ENCODE measurements around the gene GRM4. TPM values are rescaled to one million over a fixed set of nuclear protein-coding genes. Genes with fewer than 3 reads are reported as not detected.

Gene GRM4
- total RNA-seq, 4 donors from 2014 or later = 0.35 to 2.2 TPM; not detected in 2

GRCh38 chr6:34151321-34152041 lies 5.6 kb upstream of the GRM4 start:
- Histone ChIP-seq H3K9me3 (no peaks in the 10 kb centered on the region), H3K27me3 (no peaks in the 10 kb centered on the region)
- no peak for TF ChIP-seq POLR2A (IDR thresholded peaks at IDR 0.05)
- TF ChIP-seq, protein P1, sequence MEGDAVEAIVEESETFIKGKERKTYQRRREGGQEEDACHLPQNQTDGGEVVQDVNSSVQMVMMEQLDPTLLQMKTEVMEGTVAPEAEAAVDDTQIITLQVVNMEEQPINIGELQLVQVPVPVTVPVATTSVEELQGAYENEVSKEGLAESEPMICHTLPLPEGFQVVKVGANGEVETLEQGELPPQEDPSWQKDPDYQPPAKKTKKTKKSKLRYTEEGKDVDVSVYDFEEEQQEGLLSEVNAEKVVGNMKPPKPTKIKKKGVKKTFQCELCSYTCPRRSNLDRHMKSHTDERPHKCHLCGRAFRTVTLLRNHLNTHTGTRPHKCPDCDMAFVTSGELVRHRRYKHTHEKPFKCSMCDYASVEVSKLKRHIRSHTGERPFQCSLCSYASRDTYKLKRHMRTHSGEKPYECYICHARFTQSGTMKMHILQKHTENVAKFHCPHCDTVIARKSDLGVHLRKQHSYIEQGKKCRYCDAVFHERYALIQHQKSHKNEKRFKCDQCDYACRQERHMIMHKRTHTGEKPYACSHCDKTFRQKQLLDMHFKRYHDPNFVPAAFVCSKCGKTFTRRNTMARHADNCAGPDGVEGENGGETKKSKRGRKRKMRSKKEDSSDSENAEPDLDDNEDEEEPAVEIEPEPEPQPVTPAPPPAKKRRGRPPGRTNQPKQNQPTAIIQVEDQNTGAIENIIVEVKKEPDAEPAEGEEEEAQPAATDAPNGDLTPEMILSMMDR (IDR thresholded peaks at IDR 0.05) = no peak

GRCh38 chr6:34150766-34151165 lies 4.9 kb upstream of the GRM4 start:
- DNase-seq = no peak
- Histone ChIP-seq H3K27me3 (no peaks in the 10 kb centered on the region), H3K4me3 (no peak overlapping the region), H3K36me3 (no peaks in the 10 kb centered on the region), H3K27ac (no peak overlapping the region), H3K9me3 (no peaks in the 10 kb centered on the region), H3K4me1 (no peaks in the 10 kb centered on the region)
- intact Hi-C loops (cut with DNase I; ENCODE audit: low total_unique reads) = loop anchor here (10.0 kb wide), 2 partner anchors 376 to 566 kb away; partner anchors contain the start of gene BAK1
- TF ChIP-seq, protein P1 (IDR thresholded peaks at IDR 0.05) = no peak
- no peak for TF ChIP-seq POLR2A (IDR thresholded peaks at IDR 0.05)

More at GRCh38 chr6:34151321-34152041, 5.6 kb upstream of the GRM4 start:
- no peaks in the 10 kb centered on the region for H3K36me3 ChIP-seq
- no peak overlapping the region for H3K4me3 ChIP-seq
- no peaks in the 10 kb centered on the region for H3K4me1 ChIP-seq
- no peak overlapping the region for H3K27ac ChIP-seq
- intact Hi-C loops (cut with DNase I; ENCODE audit: low total_unique reads) = loop anchor here (10.0 kb wide), 2 partner anchors 377 to 567 kb away; partner anchors contain the start of gene BAK1
- DNase-seq = no peak

- no peak for TF ChIP-seq POLR2A (IDR thresholded peaks at IDR 0.05)
- TF ChIP-seq, protein P1 (IDR thresholded peaks at IDR 0.05) = no peak
These were observed 4.0 kb upstream of the GRM4 start for GRCh38 chr6:34149831-34150400.

GRCh38 chr6:34149452-34149810 lies 3.5 kb upstream of the GRM4 start:
- H3K27ac ChIP-seq = no peak overlapping the region
- no peak for DNase-seq
- no peaks in the 10 kb centered on the region for H3K9me3 ChIP-seq
- H3K36me3 ChIP-seq = no peaks in the 10 kb centered on the region
- TF ChIP-seq, protein P1 (IDR thresholded peaks at IDR 0.05) = no peak
- no peak for TF ChIP-seq POLR2A (IDR thresholded peaks at IDR 0.05)
- intact Hi-C loops (cut with DNase I; ENCODE audit: low total_unique reads) = no loop called here
- no peak overlapping the region for H3K4me3 ChIP-seq
- peaks cover 0 to 7% of the 10 kb centered on the region in 2 donors for H3K4me1 ChIP-seq
- no peaks in the 10 kb centered on the region for H3K27me3 ChIP-seq

More at GRCh38 chr6:34149831-34150400, 4.0 kb upstream of the GRM4 start:
- Histone ChIP-seq H3K4me1 (peaks cover 0 to 2% of the 10 kb centered on the region in 2 donors), H3K36me3 (no peaks in the 10 kb centered on the region), H3K27me3 (no peaks in the 10 kb centered on the region), H3K4me3 (no peak overlapping the region), H3K27ac (no peak overlapping the region), H3K9me3 (no peaks in the 10 kb centered on the region)
- intact Hi-C loops (cut with DNase I; ENCODE audit: low total_unique reads) = loop anchor here (10.0 kb wide), 2 partner anchors 375 to 565 kb away; partner anchors contain the start of gene BAK1
- DNase-seq = no peak

Data from uterus (tissue), 4 donors.